SK-N-SH (cell line): ENCODE data around the gene IQSEC1.

Experiments
- GATA2 ChIP-seq: sonication (generic); formaldehyde crosslinking; IDR thresholded peaks from 2 replicates; pipeline ENCODE4 v1.5.0; 2020; ENCODE audit warnings: mild to moderate bottlenecking, missing genetic modification reagents
- MXI1 ChIP-seq: IDR thresholded peaks from 2 replicates; pipeline ENCODE4 v1.6.1; 2012; ENCODE audit warnings: mild to moderate bottlenecking, low read depth, low read length, improper control_type of control experiment
- NRF1 ChIP-seq: IDR thresholded peaks from 2 replicates; pipeline ENCODE4 v1.6.1; 2012; ENCODE audit warnings: low read depth, mild to moderate bottlenecking, low read length
- POLR2AphosphoS5 ChIP-seq: IDR thresholded peaks from 2 replicates; pipeline ENCODE4 v1.6.1; 2012; ENCODE audit warnings: low read depth, low read length
- REST ChIP-seq: IDR thresholded peaks from 2 replicates; pipeline ENCODE4 v1.6.1; 2012; ENCODE audit warnings: mild to moderate bottlenecking, low read depth, low read length, moderate library complexity
- RFX5 ChIP-seq: IDR thresholded peaks from 2 replicates; pipeline ENCODE4 v1.6.1; 2012; ENCODE audit warnings: mild to moderate bottlenecking, improper control_type of control experiment, low read length
- RXRA ChIP-seq: IDR thresholded peaks from 2 replicates; pipeline ENCODE4 v1.4.0; 2012; ENCODE audit warnings: low read depth, mild to moderate bottlenecking, borderline replicate concordance
- TCF12 ChIP-seq: IDR thresholded peaks from 2 replicates; pipeline ENCODE4 v1.4.0; 2012
- USF2 ChIP-seq: fragments of 150-350 bp; IDR thresholded peaks from 2 replicates; pipeline ENCODE4 v1.6.1; 2017; ENCODE audit warnings: antibody characterized with exemption, low read length, low read depth, borderline replicate concordance
- TF ChIP-seq, protein P1 (sequence below): fragments of 200-600 bp; sonication (generic); IDR thresholded peaks from 2 replicates; pipeline ENCODE4 v1.6.1; 2017; ENCODE audit warnings: antibody characterized with exemption, mild to moderate bottlenecking, moderate library complexity
- TF ChIP-seq, protein P2 (sequence below): IDR thresholded peaks from 2 replicates; pipeline ENCODE4; 2012

DNA sequence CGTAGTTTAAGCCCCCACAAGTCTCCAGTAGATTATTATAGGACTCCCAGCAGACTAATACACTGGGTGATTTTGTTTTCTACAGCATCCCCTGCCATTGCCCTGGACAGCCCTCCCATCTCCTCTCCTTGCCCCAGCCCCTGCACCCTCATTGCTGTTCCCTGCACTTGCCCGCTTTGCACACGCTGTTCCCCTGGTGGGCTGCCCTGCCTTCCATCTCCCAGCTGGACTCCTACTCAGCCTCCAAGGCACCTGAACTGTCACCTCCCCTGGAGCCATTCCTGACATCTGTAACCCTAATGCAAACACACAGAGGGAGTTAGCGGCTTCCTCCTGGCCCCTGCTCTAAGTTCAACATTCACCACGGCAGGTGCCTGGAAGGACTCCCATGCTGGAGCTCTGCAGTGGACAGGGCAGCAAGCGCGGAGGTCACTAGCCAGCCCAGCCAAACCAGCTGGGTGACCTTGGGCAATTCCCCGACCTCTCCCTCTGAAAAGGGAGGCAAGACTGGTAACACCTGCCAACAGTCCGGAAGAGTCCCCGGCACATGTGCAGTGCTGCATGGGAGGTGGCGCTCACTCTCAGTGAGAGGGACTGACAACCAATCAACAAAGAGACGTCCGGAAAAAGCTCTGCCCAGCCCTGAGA, 38.8 kb upstream of the IQSEC1 start:
- no peak for TF ChIP-seq RFX5
- TF ChIP-seq, protein P1, sequence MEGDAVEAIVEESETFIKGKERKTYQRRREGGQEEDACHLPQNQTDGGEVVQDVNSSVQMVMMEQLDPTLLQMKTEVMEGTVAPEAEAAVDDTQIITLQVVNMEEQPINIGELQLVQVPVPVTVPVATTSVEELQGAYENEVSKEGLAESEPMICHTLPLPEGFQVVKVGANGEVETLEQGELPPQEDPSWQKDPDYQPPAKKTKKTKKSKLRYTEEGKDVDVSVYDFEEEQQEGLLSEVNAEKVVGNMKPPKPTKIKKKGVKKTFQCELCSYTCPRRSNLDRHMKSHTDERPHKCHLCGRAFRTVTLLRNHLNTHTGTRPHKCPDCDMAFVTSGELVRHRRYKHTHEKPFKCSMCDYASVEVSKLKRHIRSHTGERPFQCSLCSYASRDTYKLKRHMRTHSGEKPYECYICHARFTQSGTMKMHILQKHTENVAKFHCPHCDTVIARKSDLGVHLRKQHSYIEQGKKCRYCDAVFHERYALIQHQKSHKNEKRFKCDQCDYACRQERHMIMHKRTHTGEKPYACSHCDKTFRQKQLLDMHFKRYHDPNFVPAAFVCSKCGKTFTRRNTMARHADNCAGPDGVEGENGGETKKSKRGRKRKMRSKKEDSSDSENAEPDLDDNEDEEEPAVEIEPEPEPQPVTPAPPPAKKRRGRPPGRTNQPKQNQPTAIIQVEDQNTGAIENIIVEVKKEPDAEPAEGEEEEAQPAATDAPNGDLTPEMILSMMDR: no peak
- no peak for TF ChIP-seq POLR2AphosphoS5
- TF ChIP-seq, protein P2, sequence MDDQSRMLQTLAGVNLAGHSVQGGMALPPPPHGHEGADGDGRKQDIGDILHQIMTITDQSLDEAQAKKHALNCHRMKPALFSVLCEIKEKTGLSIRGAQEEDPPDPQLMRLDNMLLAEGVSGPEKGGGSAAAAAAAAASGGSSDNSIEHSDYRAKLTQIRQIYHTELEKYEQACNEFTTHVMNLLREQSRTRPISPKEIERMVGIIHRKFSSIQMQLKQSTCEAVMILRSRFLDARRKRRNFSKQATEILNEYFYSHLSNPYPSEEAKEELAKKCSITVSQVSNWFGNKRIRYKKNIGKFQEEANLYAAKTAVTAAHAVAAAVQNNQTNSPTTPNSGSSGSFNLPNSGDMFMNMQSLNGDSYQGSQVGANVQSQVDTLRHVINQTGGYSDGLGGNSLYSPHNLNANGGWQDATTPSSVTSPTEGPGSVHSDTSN: no peak
- no peak for TF ChIP-seq TCF12
- TF ChIP-seq MXI1: no peak
- TF ChIP-seq NRF1: no peak
- no peak for TF ChIP-seq RXRA
- TF ChIP-seq USF2: no peak
- TF ChIP-seq REST: no peak
- no peak for TF ChIP-seq GATA2 (CRISPR knock-in tag)
